Loucy (cell line): ENCODE data around the gene UGGT2.

Experiments
- H2AFZ ChIP-seq: fragments of 200-600 bp; sonication (generic); 2 replicates; pipeline ENCODE4 v1.6.0; 2016; ENCODE audit warnings: antibody characterized with exemption, mild to moderate bottlenecking, low read length, moderate library complexity
- H3F3A ChIP-seq: fragments of 200-600 bp; 2 replicates; pipeline ENCODE4 v1.6.0; 2016; ENCODE audit warnings: antibody characterized with exemption, low read depth, mild to moderate bottlenecking
- H3K27me3 ChIP-seq: fragments of 200-600 bp; sonication (generic); 2 replicates; pipeline ENCODE4 v1.6.1; 2014; ENCODE audit warnings: low read length, mild to moderate bottlenecking; ENCODE audit not compliant: insufficient read depth, poor library complexity, severe bottlenecking
- H3K36me3 ChIP-seq: fragments of 200-600 bp; sonication (generic); 2 replicates; pipeline ENCODE4 v1.6.1; 2016; ENCODE audit warnings: low read length; ENCODE audit not compliant: insufficient read depth
- H3K4me1 ChIP-seq: fragments of 200-600 bp; sonication (generic); 2 replicates; pipeline ENCODE4 v1.5.1; 2014; ENCODE audit warnings: low read length, mild to moderate bottlenecking; ENCODE audit not compliant: insufficient read depth, poor library complexity, severe bottlenecking
- H3K4me2 ChIP-seq: fragments of 200-600 bp; sonication (generic); 2 replicates; pipeline ENCODE4 v1.6.0; 2014; ENCODE audit warnings: antibody characterized with exemption, low read length, low read depth, mild to moderate bottlenecking; ENCODE audit not compliant: poor library complexity, severe bottlenecking
- H3K4me3 ChIP-seq: fragments of 200-600 bp; sonication (generic); 2 replicates; pipeline ENCODE4 v1.5.1; 2014; ENCODE audit warnings: low read length, mild to moderate bottlenecking, mixed read lengths; ENCODE audit not compliant: poor library complexity, severe bottlenecking
- H3K79me2 ChIP-seq: fragments of 200-600 bp; sonication (generic); 2 replicates; pipeline ENCODE4 v1.6.1; 2014; ENCODE audit warnings: low read length; ENCODE audit not compliant: insufficient read depth
- H3K9ac ChIP-seq: fragments of 200-600 bp; sonication (generic); 2 replicates; pipeline ENCODE4 v1.6.0; 2014; ENCODE audit warnings: mild to moderate bottlenecking, low read depth, low read length, moderate library complexity; ENCODE audit not compliant: poor library complexity, severe bottlenecking
- H3K9me2 ChIP-seq: fragments of 200-600 bp; sonication (generic); replicated peaks from 2 replicates; pipeline ENCODE4 v1.6.1; 2016; ENCODE audit warnings: low read depth, low read length, mixed read lengths
- H3K9me3 ChIP-seq: fragments of 200-600 bp; sonication (generic); 2 replicates; pipeline ENCODE4 v1.6.1; 2014; ENCODE audit warnings: mild to moderate bottlenecking, antibody characterized with exemption, low read length, low read depth; ENCODE audit not compliant: insufficient read depth
- H4K20me1 ChIP-seq: fragments of 200-600 bp; sonication (generic); 2 replicates; pipeline ENCODE4 v1.6.0; 2014; ENCODE audit warnings: antibody characterized with exemption, low read length, mild to moderate bottlenecking; ENCODE audit not compliant: insufficient read depth, poor library complexity, severe bottlenecking
- CTCF ChIP-seq: fragments of 200-600 bp; sonication (generic); conservative IDR thresholded peaks from 2 replicates; pipeline ENCODE4 v1.5.1; 2014; ENCODE audit warnings: mild to moderate bottlenecking, antibody characterized with exemption, low read length
- EZH2phosphoT487 ChIP-seq: fragments of 200-600 bp; IDR thresholded peaks from 2 replicates; pipeline ENCODE4 v1.6.1; 2018; ENCODE audit warnings: antibody characterized with exemption, mild to moderate bottlenecking, moderate library complexity, borderline replicate concordance

Gene UGGT2

GRCh38 chr13:96011291-96011872 is 41.8 kb downstream of the UGGT2 start:
- H3K4me1 ChIP-seq, result no peaks in the 10 kb centered on the region
- no peaks in the 10 kb centered on the region for H3K9me3 ChIP-seq
- H3K36me3 ChIP-seq, result no peaks in the 10 kb centered on the region
- H3F3A ChIP-seq, result no peaks in the 10 kb centered on the region
- no peaks in the 10 kb centered on the region for H4K20me1 ChIP-seq
- no peaks in the 10 kb centered on the region for H3K27me3 ChIP-seq
- no peak overlapping the region for H2AFZ ChIP-seq
- no peak overlapping the region for H3K9ac ChIP-seq
- no peak for TF ChIP-seq EZH2phosphoT487
- TF ChIP-seq CTCF, result no peak
- no peaks in the 10 kb centered on the region for H3K79me2 ChIP-seq
- no peaks in the 10 kb centered on the region for H3K9me2 ChIP-seq
- no peak overlapping the region for H3K4me3 ChIP-seq
- H3K4me2 ChIP-seq, result no peak overlapping the region

- no peaks in the 10 kb centered on the region for H3K9me2 ChIP-seq
- no peaks in the 10 kb centered on the region for H3F3A ChIP-seq
- H3K36me3 ChIP-seq, result no peaks in the 10 kb centered on the region
- TF ChIP-seq EZH2phosphoT487 (no peak), CTCF (no peak)
- no peak overlapping the region for H3K9ac ChIP-seq
- no peaks in the 10 kb centered on the region for H4K20me1 ChIP-seq
- H3K79me2 ChIP-seq, result no peaks in the 10 kb centered on the region
- H3K4me3 ChIP-seq, result no peak overlapping the region
- H3K27me3 ChIP-seq, result no peaks in the 10 kb centered on the region
- no peak overlapping the region for H3K4me2 ChIP-seq
- no peaks in the 10 kb centered on the region for H3K4me1 ChIP-seq
- no peak overlapping the region for H2AFZ ChIP-seq
- no peaks in the 10 kb centered on the region for H3K9me3 ChIP-seq
Observed at GRCh38 chr13:96003304-96003703, 49.9 kb downstream of the UGGT2 start.

- Histone ChIP-seq H3K4me1 (no peaks in the 10 kb centered on the region), H3K9ac (no peak overlapping the region), H3K36me3 (no peaks in the 10 kb centered on the region), H2AFZ (no peak overlapping the region), H3F3A (no peaks in the 10 kb centered on the region), H3K4me2 (no peak overlapping the region), H3K9me2 (no peaks in the 10 kb centered on the region), H3K9me3 (no peaks in the 10 kb centered on the region), H4K20me1 (no peaks in the 10 kb centered on the region), H3K79me2 (no peaks in the 10 kb centered on the region), H3K4me3 (no peak overlapping the region), H3K27me3 (no peaks in the 10 kb centered on the region)
- TF ChIP-seq EZH2phosphoT487 (no peak), CTCF (no peak)
Observed at GRCh38 chr13:96002322-96003131, 50.7 kb downstream of the UGGT2 start.
